Germinal center (tissue), 1 donor: ENCODE data around the gene MRPS22.
"Not testable (repeated sequence)": the region's sequence is repeated elsewhere in the genome, so short reads cannot be mapped to it uniquely, and the experiment has no call there.

ENCODE experiments used
- DNase-seq: peaks from one replicate; pipeline ENCODE4 v3.0.0; 2012; ENCODE audit warnings: mixed read lengths, low spot score

The MRPS22 gene

GRCh38 chr3:139396707-139397106, 52.9 kb downstream of the MRPS22 start:
- DNase-seq = no peak

GRCh38 chr3:139401155-139401554, 57.3 kb downstream of the MRPS22 start:
- DNase-seq = not testable (repeated sequence)
